Measurements from ENCODE around the gene TAF4. TPM values are rescaled to one million over a fixed set of nuclear protein-coding genes. Genes with fewer than 3 reads are reported as not detected.
A peak's percentile ranks its signal among the peaks of the same experiment; 100 is the strongest.
"Not testable (repeated sequence)": the region's sequence is repeated elsewhere in the genome, so short reads cannot be mapped to it uniquely, and the experiment has no call there.

TAF4 gene
- total RNA-seq, 1 experiment from 2014 or later = 13.8 TPM

GRCh38 chr20:62084224-62084623 lies 18.5 kb upstream of the TAF4 start:
- in situ Hi-C loops (cut with HindIII; ENCODE audit: low sequenced_read_pairs) = not testable (repeated sequence)

GRCh38 chr20:62083312-62083711 lies 17.6 kb upstream of the TAF4 start:
- in situ Hi-C loops (cut with HindIII; ENCODE audit: low sequenced_read_pairs) = no loop called here
- DNase-seq (ENCODE audit: low spot score) = no peak

More at GRCh38 chr20:62084224-62084623, 18.5 kb upstream of the TAF4 start:
- DNase-seq (ENCODE audit: low spot score) = not testable (repeated sequence)

GRCh38 chr20:62080249-62080990 lies 14.7 kb upstream of the TAF4 start:
- in situ Hi-C loops (cut with HindIII; ENCODE audit: low sequenced_read_pairs) = no loop called here

GRCh38 chr20:62079166-62079565 lies 13.5 kb upstream of the TAF4 start:
- no peak for DNase-seq (ENCODE audit: low spot score)
- in situ Hi-C loops (cut with HindIII; ENCODE audit: low sequenced_read_pairs) = no loop called here

More at GRCh38 chr20:62080249-62080990, 14.7 kb upstream of the TAF4 start:
- no peak for DNase-seq (ENCODE audit: low spot score)

- in situ Hi-C loops (cut with HindIII; ENCODE audit: low sequenced_read_pairs) = no loop called here
- no peak for DNase-seq (ENCODE audit: low spot score)
These were observed 7.6 kb upstream of the TAF4 start for GRCh38 chr20:62073323-62073722.

- in situ Hi-C loops (cut with HindIII; ENCODE audit: low sequenced_read_pairs); DNase-seq (ENCODE audit: low spot score): not testable (repeated sequence)
These were observed 6.2 kb upstream of the TAF4 start for GRCh38 chr20:62071669-62072430.

- no peak for DNase-seq (ENCODE audit: low spot score)
- in situ Hi-C loops (cut with HindIII; ENCODE audit: low sequenced_read_pairs) = no loop called here
These were observed 4.1 kb upstream of the TAF4 start for GRCh38 chr20:62069741-62070216.

GRCh38 chr20:62068997-62069396 lies 3.3 kb upstream of the TAF4 start:
- no peak for DNase-seq (ENCODE audit: low spot score)
- in situ Hi-C loops (cut with HindIII; ENCODE audit: low sequenced_read_pairs) = no loop called here

- no peak for DNase-seq (ENCODE audit: low spot score)
- in situ Hi-C loops (cut with HindIII; ENCODE audit: low sequenced_read_pairs) = no loop called here
These were observed 2.0 kb upstream of the TAF4 start for GRCh38 chr20:62067547-62068260.

GRCh38 chr20:62066983-62067433 lies 1.3 kb upstream of the TAF4 start:
- peak; percentile 56 for DNase-seq (ENCODE audit: low spot score)
- in situ Hi-C loops (cut with HindIII; ENCODE audit: low sequenced_read_pairs) = no loop called here

- peak; percentile 66 for DNase-seq (ENCODE audit: low spot score)
These were observed 780 bp upstream of the TAF4 start for GRCh38 chr20:62066339-62066982.

GRCh38 chr20:62064770-62065673 lies 659 bp downstream of the TAF4 start:
- in situ Hi-C loops (cut with HindIII; ENCODE audit: low sequenced_read_pairs) = no loop called here
- DNase-seq (ENCODE audit: low spot score) = no peak

More at GRCh38 chr20:62066339-62066982, 780 bp upstream of the TAF4 start:
- in situ Hi-C loops (cut with HindIII; ENCODE audit: low sequenced_read_pairs) = no loop called here

GRCh38 chr20:62063981-62064769 lies 1.5 kb downstream of the TAF4 start:
- DNase-seq (ENCODE audit: low spot score) = peak; percentile 39
- in situ Hi-C loops (cut with HindIII; ENCODE audit: low sequenced_read_pairs) = no loop called here

GRCh38 chr20:62063315-62063980 lies 2.2 kb downstream of the TAF4 start:
- peak; percentile 42 for DNase-seq (ENCODE audit: low spot score)

GRCh38 chr20:62062661-62063314 lies 2.9 kb downstream of the TAF4 start:
- DNase-seq (ENCODE audit: low spot score) = no peak
- in situ Hi-C loops (cut with HindIII; ENCODE audit: low sequenced_read_pairs) = no loop called here

More at GRCh38 chr20:62063315-62063980, 2.2 kb downstream of the TAF4 start:
- in situ Hi-C loops (cut with HindIII; ENCODE audit: low sequenced_read_pairs) = no loop called here

GRCh38 chr20:62061851-62062423 lies 3.7 kb downstream of the TAF4 start:
- in situ Hi-C loops (cut with HindIII; ENCODE audit: low sequenced_read_pairs) = no loop called here

More at GRCh38 chr20:62061851-62062423, 3.7 kb downstream of the TAF4 start:
- no peak for DNase-seq (ENCODE audit: low spot score)
